Germinal center (tissue), 1 donor: ENCODE measurements around the gene PRR19.
"Not testable (repeated sequence)": the region's sequence is repeated elsewhere in the genome, so short reads cannot be mapped to it uniquely, and the experiment has no call there.

Experiments used
- DNase-seq: peaks from one replicate; pipeline ENCODE4 v3.0.0; 2012; ENCODE audit warnings: mixed read lengths, low spot score

PRR19 gene, protein sequence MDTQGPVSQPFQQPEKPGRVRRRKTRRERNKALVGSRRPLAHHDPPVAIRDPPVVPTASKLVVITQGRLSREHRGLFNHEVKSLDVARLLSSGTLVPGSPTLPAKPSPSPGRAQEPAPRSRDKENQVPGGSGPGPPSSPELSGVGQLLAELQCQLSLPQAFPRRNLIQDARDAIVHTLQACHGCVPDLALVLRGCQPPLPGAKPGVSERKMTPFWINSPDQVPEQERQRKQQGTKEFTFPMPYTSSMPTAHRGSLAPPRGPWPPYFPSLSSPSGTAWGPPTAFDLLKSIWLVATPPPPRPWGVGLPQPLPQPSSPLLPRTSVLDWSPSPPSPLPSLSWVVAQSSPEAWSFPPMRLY

GRCh38 chr19:42301646-42302203 lies at the start of gene PRR19:
TSS of gene PRR19 (plus strand) at chr19:42302132. CDS start at chr19:42309585, 7,453 bp downstream.
- no peak for DNase-seq

DNA sequence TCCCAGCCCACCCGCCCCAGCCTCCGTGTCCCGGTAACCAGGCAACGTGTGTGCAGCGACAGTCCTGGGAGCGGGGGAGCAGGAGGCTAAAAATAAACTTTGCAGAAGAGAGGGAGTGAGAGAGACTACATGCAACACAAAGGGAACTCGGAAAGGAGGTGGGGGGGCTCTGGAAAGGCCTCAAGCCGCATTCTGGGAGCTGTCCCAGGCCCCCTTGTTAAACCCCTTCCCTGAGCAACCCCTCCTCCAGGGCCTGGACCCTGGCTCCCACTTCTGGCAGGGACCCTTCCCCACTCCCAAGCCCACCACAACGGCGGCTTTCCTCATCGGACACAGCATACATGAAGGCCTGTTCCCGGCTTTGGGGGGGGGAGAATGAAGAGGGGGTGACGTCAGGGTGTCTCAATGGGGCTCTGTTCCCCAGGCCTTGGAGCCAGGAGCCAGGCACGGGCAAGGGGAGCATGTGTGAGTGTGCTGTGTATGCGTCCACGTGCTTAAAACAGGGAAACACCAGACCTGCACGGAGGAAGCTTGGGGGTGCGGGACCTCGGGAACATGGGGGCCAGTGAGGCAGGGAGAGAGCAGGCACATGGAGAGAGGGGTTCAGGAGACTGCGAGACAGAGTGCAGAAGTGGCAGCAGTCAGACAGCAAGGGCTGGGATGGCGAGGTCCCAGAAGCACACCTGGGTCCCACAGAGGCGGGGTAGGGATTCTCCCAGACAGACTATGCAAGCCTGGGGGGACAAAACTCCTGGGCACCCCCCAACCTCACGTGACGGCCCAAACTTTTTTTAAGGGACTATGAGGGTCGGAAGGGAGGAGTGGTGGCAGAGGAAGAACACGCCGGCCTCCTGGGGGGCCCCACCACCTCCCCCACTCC lies 49.3 kb upstream of the PRR19 start:
- DNase-seq, result no peak

DNA sequence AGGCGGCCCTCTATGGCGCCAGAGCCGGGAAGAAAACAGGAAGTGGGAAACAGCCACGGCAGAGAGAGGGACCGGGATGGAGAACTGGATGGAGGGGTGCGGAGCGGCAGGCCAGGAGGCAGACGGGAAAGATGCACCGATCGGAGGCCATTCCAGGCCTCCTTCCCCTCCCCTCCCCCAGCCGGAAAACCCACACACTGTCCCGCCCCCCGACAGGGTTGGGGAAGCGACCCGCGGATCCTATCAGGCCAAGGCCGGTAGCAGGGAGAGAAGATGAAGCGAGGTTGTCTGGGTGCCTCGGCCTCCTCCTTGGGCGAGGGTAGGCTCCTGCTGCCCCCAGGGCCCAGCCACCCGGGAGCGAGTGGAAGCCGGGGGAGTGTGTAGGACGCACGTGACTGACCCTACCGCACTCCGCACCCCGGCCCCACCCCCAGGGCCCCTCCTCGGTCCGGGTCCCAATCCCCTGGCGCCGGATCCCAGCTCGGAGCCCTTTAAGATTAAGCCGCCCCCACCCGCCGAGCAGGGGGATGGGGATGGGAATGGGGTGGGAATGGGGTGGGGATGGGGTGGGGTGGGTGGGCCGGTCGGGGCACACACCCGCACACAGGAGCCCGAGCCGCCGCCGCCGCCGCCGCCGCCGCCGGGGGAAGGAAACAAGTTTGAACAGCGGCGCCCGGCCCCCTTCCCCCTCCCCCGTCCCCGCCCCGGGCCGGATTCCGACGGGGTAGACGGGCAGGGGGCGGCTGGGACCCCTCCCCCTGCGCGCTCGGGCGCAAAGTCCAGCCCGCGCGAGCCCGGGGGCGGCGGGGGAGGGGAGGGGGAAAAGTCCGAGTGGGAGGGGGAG lies 48.5 kb upstream of the PRR19 start:
- peak; percentile 66 for DNase-seq

DNA sequence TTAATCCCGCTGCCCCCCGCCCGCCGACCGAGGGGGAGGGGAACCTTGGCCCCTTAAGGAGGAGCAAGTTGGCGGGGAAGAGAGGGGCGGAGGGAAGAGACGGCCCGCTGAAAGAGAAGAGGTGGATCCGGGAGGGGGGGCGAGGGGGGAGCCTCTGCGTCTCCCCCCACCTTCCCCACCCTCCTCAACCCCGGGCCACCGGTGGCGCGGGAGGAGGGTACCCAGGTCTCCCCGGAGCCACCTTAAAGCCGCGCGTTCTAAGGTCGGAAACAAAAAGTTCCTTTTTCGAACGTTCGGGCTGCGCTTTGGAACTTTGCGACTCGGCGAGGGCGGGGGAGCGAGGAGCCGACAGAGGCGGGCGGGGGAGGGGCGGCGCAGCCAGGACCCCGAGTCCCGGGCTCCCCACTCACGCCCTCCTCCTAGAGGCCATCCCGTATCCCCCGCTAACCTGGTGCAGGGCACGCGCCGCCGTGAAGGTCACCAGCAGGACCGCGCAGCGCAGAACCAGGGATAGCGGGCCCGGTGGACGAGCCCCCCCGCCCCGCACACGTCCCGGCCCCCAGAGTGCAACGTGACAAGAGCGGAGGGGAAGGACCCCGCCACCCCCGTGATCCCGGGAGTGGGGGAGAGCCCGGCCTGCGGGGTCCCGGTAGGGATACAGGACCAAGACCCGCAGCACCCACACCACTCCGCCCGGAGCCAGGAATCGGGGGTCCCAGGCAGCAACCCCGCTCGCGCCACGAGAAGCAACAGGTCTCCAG lies 47.7 kb upstream of the PRR19 start:
- DNase-seq, result peak; percentile 68

DNA sequence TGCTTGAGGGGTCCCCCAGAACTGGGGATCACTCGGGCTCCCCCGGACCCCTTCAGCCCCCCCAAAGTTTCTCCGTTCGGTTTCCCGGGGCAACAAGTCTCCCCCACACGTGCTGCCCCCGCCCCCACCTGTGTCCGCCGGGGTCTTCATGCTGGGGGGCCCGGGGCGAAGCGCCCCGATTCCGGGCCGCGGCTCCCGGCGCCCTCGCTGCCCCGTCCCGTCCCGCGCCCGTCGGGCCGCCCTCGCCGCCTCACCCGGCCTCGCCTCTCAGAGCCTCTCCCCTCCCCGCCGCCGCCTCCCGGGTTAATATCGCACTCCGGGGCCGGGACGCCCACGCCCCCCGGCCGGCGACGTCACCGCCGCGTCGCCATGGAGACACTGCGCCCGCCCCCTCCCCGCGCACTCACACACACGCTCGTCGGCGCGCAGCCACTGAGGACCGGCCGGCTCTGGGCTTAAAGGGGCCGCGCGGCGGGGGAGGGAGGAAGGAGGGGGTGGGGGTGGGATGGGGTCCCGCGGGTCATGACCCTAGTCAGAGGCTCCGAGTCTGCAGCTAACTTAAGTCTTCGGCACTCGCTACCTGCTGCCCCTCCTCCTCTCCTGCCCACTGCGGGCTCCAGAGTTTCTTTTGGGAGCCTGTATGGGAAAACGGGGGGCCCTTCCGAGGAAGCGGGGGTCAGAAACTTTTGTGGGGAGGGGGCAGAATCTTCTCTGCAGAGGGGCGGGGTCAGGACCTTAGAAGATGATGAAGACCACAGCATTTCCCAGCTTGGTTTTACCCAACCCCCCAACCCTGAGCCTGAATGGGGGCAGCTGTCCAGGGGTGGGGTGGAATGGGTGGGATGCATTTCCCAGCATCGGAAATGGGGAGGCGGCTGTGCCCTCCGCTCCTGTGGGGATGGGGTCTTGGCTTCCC lies 46.8 kb upstream of the PRR19 start, which contains the start of gene ERF:
Gene ERF, minus strand, starts transcription at position 279 of the 916 bp plus-strand sequence. Its CDS starts 129 bp downstream, at position 150.
- DNase-seq, result peak; percentile 93

DNA sequence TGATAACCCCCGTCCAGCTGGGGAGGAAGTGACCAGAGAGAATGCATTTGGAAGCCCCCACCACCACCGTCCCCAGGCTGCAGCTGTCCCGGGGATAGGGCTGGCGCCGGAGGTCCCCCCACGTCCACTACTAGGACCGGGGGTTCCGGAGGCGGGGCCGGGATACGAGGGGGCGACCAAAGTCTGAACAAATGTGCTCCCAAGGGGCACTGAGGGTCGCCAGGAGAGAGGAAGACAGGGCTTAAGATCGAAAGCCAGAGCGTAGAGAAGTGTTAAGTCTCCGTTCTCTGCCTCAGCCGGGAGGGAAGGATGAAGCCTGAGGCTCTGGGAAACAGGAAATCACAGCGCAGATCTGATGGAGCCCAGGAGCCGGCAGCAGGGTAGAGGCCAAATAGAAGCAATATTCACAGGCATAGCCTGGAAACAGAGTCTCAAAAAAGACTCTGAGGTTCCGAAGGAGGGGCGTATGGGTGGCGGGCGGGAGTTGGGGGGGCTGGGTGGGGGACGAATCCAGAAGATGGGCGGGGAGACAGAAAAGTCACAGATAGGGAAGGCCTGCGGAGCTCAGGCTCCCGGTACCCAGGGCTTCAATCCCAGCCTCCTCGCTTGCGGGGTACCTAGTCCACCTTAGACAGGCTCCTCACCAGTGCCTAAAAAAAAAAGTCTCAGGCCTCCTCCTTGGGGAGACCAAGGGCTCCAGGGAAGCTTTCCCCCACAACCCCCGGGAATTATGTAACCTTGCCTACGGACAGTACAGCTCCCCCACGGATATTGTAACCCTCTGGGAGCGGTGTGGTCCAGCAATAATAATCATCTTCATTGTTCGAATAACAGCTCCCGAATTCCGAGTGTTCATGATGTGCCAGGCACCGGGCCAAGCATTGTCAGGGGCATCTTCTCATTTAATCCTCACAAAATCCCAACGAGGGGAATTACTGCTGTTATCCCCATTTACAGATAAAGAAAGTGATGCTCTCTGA lies 45.9 kb upstream of the PRR19 start:
- no peak for DNase-seq

DNA sequence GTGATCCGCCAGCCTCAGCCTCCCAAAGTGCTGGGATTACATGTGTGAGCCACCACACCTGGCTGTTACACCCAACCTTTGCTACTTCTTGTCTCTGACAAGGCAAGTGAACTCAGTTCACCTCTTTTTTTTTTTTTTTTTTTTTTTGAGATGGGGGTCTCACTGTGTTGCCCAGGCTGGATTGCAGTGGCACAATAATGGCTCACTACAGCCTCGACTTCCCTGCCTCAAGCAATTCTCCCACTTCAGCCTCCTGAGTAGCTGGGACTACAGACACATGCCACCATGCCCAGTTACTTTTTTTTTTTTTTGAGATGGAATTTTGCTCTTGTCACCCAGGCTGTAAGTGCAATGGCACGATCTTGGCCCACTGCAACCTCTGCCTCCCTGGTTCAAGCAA lies 44.1 kb upstream of the PRR19 start:
- DNase-seq, result not testable (repeated sequence)

DNA sequence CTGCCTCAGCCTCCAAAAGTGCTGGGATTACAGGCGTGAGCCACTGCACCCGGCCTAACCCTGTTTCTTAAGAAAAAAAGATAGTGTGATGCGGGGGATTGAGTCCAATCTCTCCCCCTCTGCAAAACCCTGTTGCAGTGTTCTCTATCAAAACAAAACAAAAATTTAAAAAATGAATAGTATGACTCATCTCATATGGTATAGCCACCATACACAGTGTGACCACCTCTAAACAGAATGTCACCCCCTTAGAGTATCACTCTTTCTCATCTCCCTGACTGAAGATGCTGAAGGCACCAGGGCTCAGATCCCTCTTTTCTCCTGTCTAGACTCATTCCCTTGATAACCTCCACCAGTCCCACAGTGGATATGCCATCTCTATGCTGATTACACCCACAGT lies 40.2 kb upstream of the PRR19 start:
- no peak for DNase-seq

GRCh38 chr19:42266105-42266504 lies 35.8 kb upstream of the PRR19 start:
- not testable (repeated sequence) for DNase-seq

GRCh38 chr19:42266928-42267603 lies 34.9 kb upstream of the PRR19 start:
- not testable (repeated sequence) for DNase-seq

DNA sequence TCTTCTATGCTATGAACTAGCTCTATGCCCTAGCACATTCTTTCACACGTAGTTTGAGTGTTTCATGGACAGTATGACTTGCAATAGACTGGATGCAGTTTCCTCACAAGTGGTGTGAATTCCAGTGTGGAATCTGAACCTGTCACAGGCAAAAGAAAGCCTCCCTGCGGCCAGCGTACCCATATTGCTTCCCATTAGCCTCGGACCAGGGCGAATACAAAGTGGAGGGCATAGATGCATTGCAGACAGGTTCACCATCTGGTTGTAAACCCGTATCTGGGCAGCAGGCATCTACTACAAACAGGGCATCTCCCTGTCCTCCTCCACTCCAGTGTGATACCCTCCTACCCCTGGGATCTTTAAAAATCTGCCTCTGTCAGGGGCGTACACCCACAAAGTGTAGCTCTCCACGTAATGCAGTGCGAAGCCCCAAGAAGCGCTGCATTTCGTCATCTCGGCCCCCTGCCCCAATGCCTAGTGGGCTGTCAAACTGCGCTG lies 34.2 kb upstream of the PRR19 start:
- DNase-seq, result no peak

DNA sequence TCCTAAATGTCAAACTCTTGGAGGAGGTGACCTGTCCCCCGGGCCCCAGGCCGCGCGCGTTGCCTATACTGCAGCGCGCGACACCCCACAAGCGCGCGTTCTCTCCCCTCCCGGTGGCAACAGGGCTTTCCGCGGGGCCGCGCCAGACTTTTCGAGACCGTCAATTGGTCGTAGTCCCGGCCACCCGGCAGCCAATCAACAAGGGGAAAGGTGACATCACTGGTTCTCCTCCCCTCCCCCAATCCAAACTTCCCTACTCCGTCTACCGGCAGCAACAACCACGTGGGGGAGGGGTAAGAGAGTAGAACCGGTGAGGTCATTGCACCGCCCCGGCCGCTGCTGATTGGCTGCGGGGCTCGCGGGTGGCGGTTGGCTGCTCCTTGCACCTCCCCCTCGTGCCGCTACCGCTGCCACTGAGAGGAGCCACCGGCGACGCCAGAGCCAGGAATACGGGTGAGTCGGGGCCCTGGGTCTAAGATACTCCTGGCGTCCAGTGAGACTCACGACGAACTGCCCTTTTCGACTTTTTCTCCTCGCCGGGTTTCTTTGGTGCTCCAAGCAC lies 33.7 kb upstream of the PRR19 start:
- peak; percentile 93 for DNase-seq

DNA sequence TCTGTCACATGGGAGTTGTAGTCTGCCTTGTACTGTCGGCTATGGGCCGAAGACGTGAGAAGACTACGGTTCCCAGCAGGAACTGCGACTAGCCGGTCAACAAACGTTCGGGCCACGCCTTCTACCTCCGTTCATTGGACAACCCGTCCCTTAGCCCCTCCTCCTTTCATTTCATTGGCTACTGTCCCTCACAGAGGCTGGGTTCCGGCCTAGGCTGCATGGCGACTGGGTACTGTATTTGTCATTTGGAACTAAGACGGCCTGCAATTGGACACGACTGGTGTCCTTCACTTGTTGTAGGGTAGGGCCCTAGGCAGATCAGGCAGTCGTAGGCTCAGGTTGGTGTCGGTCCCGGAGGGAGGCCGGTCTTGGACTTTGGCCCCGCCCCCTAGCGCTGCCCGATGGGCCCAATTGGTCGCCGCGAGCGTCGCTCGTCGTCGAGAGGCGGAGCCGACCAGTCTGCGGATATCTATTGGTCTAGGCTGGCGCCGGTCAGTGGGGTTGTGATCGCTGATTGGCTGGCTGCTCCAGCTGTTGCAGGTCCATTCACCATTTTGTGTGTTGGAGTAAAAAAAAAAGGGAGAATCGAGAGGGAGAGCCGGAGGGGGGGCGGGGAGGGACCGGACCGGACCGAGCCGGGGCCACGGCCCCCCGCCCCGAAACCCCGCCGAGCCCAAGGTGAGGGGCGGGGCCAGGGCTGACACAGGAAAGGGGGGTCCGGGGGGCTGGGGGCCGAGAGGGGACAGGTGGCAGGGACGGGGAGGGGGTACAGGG lies 33.0 kb upstream of the PRR19 start, which contains the start of gene CIC:
Gene CIC, plus strand, starts transcription at position 549 of the 774 bp plus-strand sequence. CDS start 2,532 bp downstream, outside the sequence.
- DNase-seq, result peak; percentile 94

DNA sequence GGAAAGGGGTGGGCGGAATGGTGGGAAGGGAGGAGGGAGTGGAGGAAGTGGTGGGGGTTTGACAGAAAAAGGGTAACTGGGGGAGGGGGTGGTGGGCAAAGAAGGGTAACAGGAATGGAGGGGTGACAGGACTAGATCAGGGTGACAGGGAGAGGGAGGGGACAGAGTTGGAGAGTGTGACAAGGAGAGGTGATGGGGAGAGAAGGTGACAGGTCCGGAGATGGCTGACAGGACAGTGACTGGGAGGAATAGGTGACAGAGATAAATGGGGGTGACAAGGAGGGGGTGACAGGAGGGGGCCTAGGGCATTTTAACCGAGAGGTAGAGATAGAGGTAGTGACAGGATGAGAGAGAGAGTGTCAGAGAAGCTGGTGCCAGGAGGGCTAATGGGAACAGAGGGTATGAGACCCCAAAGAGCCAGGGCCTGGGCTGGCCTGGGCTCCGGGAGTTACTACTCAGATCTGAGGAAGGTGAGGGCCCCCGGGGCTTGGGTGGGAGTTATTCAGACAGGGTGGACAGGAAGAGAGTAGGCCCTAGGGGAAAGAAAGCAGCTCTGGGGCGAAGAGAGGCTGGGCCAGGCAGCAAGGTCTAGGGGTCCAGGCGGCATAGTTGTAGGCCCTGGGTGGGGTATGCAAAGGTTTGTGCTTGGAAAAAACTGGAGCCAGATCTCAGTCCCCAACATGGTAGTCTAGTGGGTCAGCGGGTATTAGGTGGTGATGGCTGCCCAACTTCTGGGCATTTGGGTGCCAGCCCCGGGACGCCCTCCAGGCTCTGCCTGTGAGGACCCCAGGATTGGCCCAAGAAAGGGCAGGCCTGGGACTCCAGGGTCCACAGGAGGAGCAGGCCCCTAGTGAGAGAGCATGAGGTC lies 32.2 kb upstream of the PRR19 start:
- DNase-seq, result no peak

- no peak for DNase-seq
Observed at GRCh38 chr19:42270346-42271044, 31.4 kb upstream of the PRR19 start.
